ENCODE measurements around the gene DKK2. TPM values are rescaled to one million over a fixed set of nuclear protein-coding genes. Genes with fewer than 3 reads are reported as not detected.

DKK2 gene
- polyA plus RNA-seq, 4 donors = 0.10 to 0.37 TPM; not detected in 2

GRCh38 chr4:106971636-106972035 lies 64.5 kb downstream of the DKK2 start:
- Histone ChIP-seq H3K9me3 (ENCODE audit: control insufficient read depth in 2 of 2, insufficient read depth in 1 of 2, low read depth in 1 of 2, low read length in 1 of 2) (no peaks in the 10 kb centered on the region), H3K4me1 (ENCODE audit: control insufficient read depth in 3 of 3, insufficient read depth in 2 of 3, low read depth in 1 of 3, low read length in 2 of 3) (no peaks in the 10 kb centered on the region), H3K36me3 (ENCODE audit: control insufficient read depth in 3 of 3, insufficient read depth in 2 of 3, low read depth in 1 of 3, low read length in 3 of 3) (no peaks in the 10 kb centered on the region), H3K27me3 (ENCODE audit: control insufficient read depth in 3 of 3, insufficient read depth in 3 of 3, low read length in 3 of 3) (no peaks in the 10 kb centered on the region), H3K4me3 (ENCODE audit: low read depth in 1 of 3, low read length in 3 of 3) (no peak overlapping the region), H3K27ac (ENCODE audit: low read depth in 1 of 3, low read length in 2 of 3) (no peak overlapping the region)
- FAIRE-seq (no peak), DNase-seq (no peak)
- 72 to 89% (median 89%) methylated on average over 1 of the region's 1 CpG for WGBS, 3 donors

- Histone ChIP-seq H3K9me3 (ENCODE audit: control insufficient read depth in 2 of 2, insufficient read depth in 1 of 2, low read depth in 1 of 2, low read length in 1 of 2) (no peaks in the 10 kb centered on the region), H3K27ac (ENCODE audit: low read depth in 1 of 3, low read length in 2 of 3) (no peak overlapping the region), H3K4me3 (ENCODE audit: low read depth in 1 of 3, low read length in 3 of 3) (no peak overlapping the region), H3K27me3 (ENCODE audit: control insufficient read depth in 3 of 3, insufficient read depth in 3 of 3, low read length in 3 of 3) (no peaks in the 10 kb centered on the region), H3K36me3 (ENCODE audit: control insufficient read depth in 3 of 3, insufficient read depth in 2 of 3, low read depth in 1 of 3, low read length in 3 of 3) (no peaks in the 10 kb centered on the region), H3K4me1 (ENCODE audit: control insufficient read depth in 3 of 3, insufficient read depth in 2 of 3, low read depth in 1 of 3, low read length in 2 of 3) (no peaks in the 10 kb centered on the region)
- WGBS, 3 donors = 49 to 78% (median 70%) methylated on average over 2 of the region's 2 CpGs
- DNase-seq = no peak
- no peak for FAIRE-seq
These were observed 68.2 kb downstream of the DKK2 start for GRCh38 chr4:106967892-106968291.

GRCh38 chr4:106953036-106953705 lies 82.9 kb downstream of the DKK2 start:
- H3K4me3 ChIP-seq (ENCODE audit: low read depth in 1 of 3, low read length in 3 of 3) = no peak overlapping the region
- DNase-seq = no peak
- WGBS, 3 donors = 29 to 49% (median 32%) methylated on average over 3 of the region's 3 CpGs
- H3K9me3 ChIP-seq (ENCODE audit: control insufficient read depth in 2 of 2, insufficient read depth in 1 of 2, low read depth in 1 of 2, low read length in 1 of 2) = no peaks in the 10 kb centered on the region
- H3K27me3 ChIP-seq (ENCODE audit: control insufficient read depth in 3 of 3, insufficient read depth in 3 of 3, low read length in 3 of 3) = no peaks in the 10 kb centered on the region
- no peaks in the 10 kb centered on the region for H3K4me1 ChIP-seq (ENCODE audit: control insufficient read depth in 3 of 3, insufficient read depth in 2 of 3, low read depth in 1 of 3, low read length in 2 of 3)
- no peaks in the 10 kb centered on the region for H3K36me3 ChIP-seq (ENCODE audit: control insufficient read depth in 3 of 3, insufficient read depth in 2 of 3, low read depth in 1 of 3, low read length in 3 of 3)
- H3K27ac ChIP-seq (ENCODE audit: low read depth in 1 of 3, low read length in 2 of 3) = no peak overlapping the region
- no peak for FAIRE-seq

- FAIRE-seq (no peak), DNase-seq (no peak)
- H3K9me3 ChIP-seq (ENCODE audit: control insufficient read depth in 2 of 2, insufficient read depth in 1 of 2, low read depth in 1 of 2, low read length in 1 of 2) = no peaks in the 10 kb centered on the region
- no peaks in the 10 kb centered on the region for H3K4me1 ChIP-seq (ENCODE audit: control insufficient read depth in 3 of 3, insufficient read depth in 2 of 3, low read depth in 1 of 3, low read length in 2 of 3)
- H3K27me3 ChIP-seq (ENCODE audit: control insufficient read depth in 3 of 3, insufficient read depth in 3 of 3, low read length in 3 of 3) = no peaks in the 10 kb centered on the region
- H3K4me3 ChIP-seq (ENCODE audit: low read depth in 1 of 3, low read length in 3 of 3) = no peak overlapping the region
- no peaks in the 10 kb centered on the region for H3K36me3 ChIP-seq (ENCODE audit: control insufficient read depth in 3 of 3, insufficient read depth in 2 of 3, low read depth in 1 of 3, low read length in 3 of 3)
- no peak overlapping the region for H3K27ac ChIP-seq (ENCODE audit: low read depth in 1 of 3, low read length in 2 of 3)
- 92 to 97% (median 96%) methylated on average over 2 of the region's 2 CpGs for WGBS, 3 donors
These were observed 84.2 kb downstream of the DKK2 start for GRCh38 chr4:106951891-106952290.

GRCh38 chr4:106941841-106942240 lies 94.3 kb downstream of the DKK2 start:
- no peaks in the 10 kb centered on the region for H3K9me3 ChIP-seq (ENCODE audit: control insufficient read depth in 2 of 2, insufficient read depth in 1 of 2, low read depth in 1 of 2, low read length in 1 of 2)
- no peaks in the 10 kb centered on the region for H3K27me3 ChIP-seq (ENCODE audit: control insufficient read depth in 3 of 3, insufficient read depth in 3 of 3, low read length in 3 of 3)
- no peak overlapping the region for H3K27ac ChIP-seq (ENCODE audit: low read depth in 1 of 3, low read length in 2 of 3)
- H3K4me3 ChIP-seq (ENCODE audit: low read depth in 1 of 3, low read length in 3 of 3) = no peak overlapping the region
- H3K4me1 ChIP-seq (ENCODE audit: control insufficient read depth in 3 of 3, insufficient read depth in 2 of 3, low read depth in 1 of 3, low read length in 2 of 3) = no peaks in the 10 kb centered on the region
- FAIRE-seq (no peak), DNase-seq (no peak)
- H3K36me3 ChIP-seq (ENCODE audit: control insufficient read depth in 3 of 3, insufficient read depth in 2 of 3, low read depth in 1 of 3, low read length in 3 of 3) = no peaks in the 10 kb centered on the region
- 6 to 38% (median 19%) methylated on average over 1 of the region's 1 CpG for WGBS, 3 donors

- Histone ChIP-seq H3K27me3 (ENCODE audit: control insufficient read depth in 3 of 3, insufficient read depth in 3 of 3, low read length in 3 of 3) (no peaks in the 10 kb centered on the region), H3K36me3 (ENCODE audit: control insufficient read depth in 3 of 3, insufficient read depth in 2 of 3, low read depth in 1 of 3, low read length in 3 of 3) (no peaks in the 10 kb centered on the region), H3K4me1 (ENCODE audit: control insufficient read depth in 3 of 3, insufficient read depth in 2 of 3, low read depth in 1 of 3, low read length in 2 of 3) (no peaks in the 10 kb centered on the region), H3K27ac (ENCODE audit: low read depth in 1 of 3, low read length in 2 of 3) (no peak overlapping the region), H3K4me3 (ENCODE audit: low read depth in 1 of 3, low read length in 3 of 3) (no peak overlapping the region), H3K9me3 (ENCODE audit: control insufficient read depth in 2 of 2, insufficient read depth in 1 of 2, low read depth in 1 of 2, low read length in 1 of 2) (no peaks in the 10 kb centered on the region)
- WGBS, 3 donors = 59 to 69% (median 63%) methylated on average over 6 of the region's 6 CpGs
- FAIRE-seq = no peak
- no peak for DNase-seq
These were observed 105.6 kb downstream of the DKK2 start for GRCh38 chr4:106930522-106930921.

GRCh38 chr4:106929248-106929647 lies 106.9 kb downstream of the DKK2 start:
- DNase-seq = no peak
- H3K4me3 ChIP-seq (ENCODE audit: low read depth in 1 of 3, low read length in 3 of 3) = no peak overlapping the region
- FAIRE-seq = no peak
- H3K27me3 ChIP-seq (ENCODE audit: control insufficient read depth in 3 of 3, insufficient read depth in 3 of 3, low read length in 3 of 3) = no peaks in the 10 kb centered on the region
- 75 to 80% (median 79%) methylated on average over 2 of the region's 2 CpGs for WGBS, 3 donors
- H3K4me1 ChIP-seq (ENCODE audit: control insufficient read depth in 3 of 3, insufficient read depth in 2 of 3, low read depth in 1 of 3, low read length in 2 of 3) = no peaks in the 10 kb centered on the region
- no peaks in the 10 kb centered on the region for H3K36me3 ChIP-seq (ENCODE audit: control insufficient read depth in 3 of 3, insufficient read depth in 2 of 3, low read depth in 1 of 3, low read length in 3 of 3)
- no peaks in the 10 kb centered on the region for H3K9me3 ChIP-seq (ENCODE audit: control insufficient read depth in 2 of 2, insufficient read depth in 1 of 2, low read depth in 1 of 2, low read length in 1 of 2)
- H3K27ac ChIP-seq (ENCODE audit: low read depth in 1 of 3, low read length in 2 of 3) = no peak overlapping the region

- no peaks in the 10 kb centered on the region for H3K9me3 ChIP-seq (ENCODE audit: control insufficient read depth in 2 of 2, insufficient read depth in 1 of 2, low read depth in 1 of 2, low read length in 1 of 2)
- no peak for FAIRE-seq
- no peak overlapping the region for H3K4me3 ChIP-seq (ENCODE audit: low read depth in 1 of 3, low read length in 3 of 3)
- no peaks in the 10 kb centered on the region for H3K27me3 ChIP-seq (ENCODE audit: control insufficient read depth in 3 of 3, insufficient read depth in 3 of 3, low read length in 3 of 3)
- no peaks in the 10 kb centered on the region for H3K4me1 ChIP-seq (ENCODE audit: control insufficient read depth in 3 of 3, insufficient read depth in 2 of 3, low read depth in 1 of 3, low read length in 2 of 3)
- DNase-seq = no peak
- 77 to 88% (median 86%) methylated on average over 3 of the region's 3 CpGs for WGBS, 3 donors
- no peaks in the 10 kb centered on the region for H3K36me3 ChIP-seq (ENCODE audit: control insufficient read depth in 3 of 3, insufficient read depth in 2 of 3, low read depth in 1 of 3, low read length in 3 of 3)
- no peak overlapping the region for H3K27ac ChIP-seq (ENCODE audit: low read depth in 1 of 3, low read length in 2 of 3)
These were observed 121.9 kb downstream of the DKK2 start for GRCh38 chr4:106914223-106914622.

Data from small intestine (tissue), 7 donors.